OCI-LY7 (cell line): ENCODE measurements around the gene NIPBL. TPM values are rescaled to one million over a fixed set of nuclear protein-coding genes. Genes with fewer than 3 reads are reported as not detected.

Experiments used
- BruUV-seq: library from RNA; stranded (reverse); fragments of 400-500 nt; replicated peaks from 2 replicates; lab custom pipeline; 2021; lab: Mats Ljungman, UMichigan
- CTCF ChIA-PET: fragments of 300-600 bp; sonication (Branson Sonifier 250); formaldehyde crosslinking; loops from one replicate; lab custom pipeline; 2022; ENCODE audit warnings: antibody characterized with exemption; ENCODE audit not compliant: unreplicated experiment; lab: Charles Lee
- POLR2A ChIA-PET: fragments of 300-600 bp; sonication (Branson Sonifier 250); formaldehyde crosslinking; loops from one replicate; lab custom pipeline; 2022; ENCODE audit warnings: antibody characterized with exemption; lab: Charles Lee
- DNase-seq: peaks from one replicate; pipeline ENCODE4 v3.0.0-alpha.2; 2015; ENCODE audit warnings: low spot score
- H2AFZ ChIP-seq: fragments of 200-600 bp; sonication (generic), shearing (Covaris generic); 2 replicates; pipeline ENCODE4 v1.6.1; 2014; ENCODE audit warnings: mild to moderate bottlenecking, antibody characterized with exemption, low read length, moderate library complexity
- H3K27ac ChIP-seq: fragments of 200-600 bp; sonication (generic); 2 replicates; pipeline ENCODE4 v1.5.1; 2014; ENCODE audit warnings: mixed run types, low read depth, mild to moderate bottlenecking, moderate library complexity, low read length, inconsistent platforms; ENCODE audit not compliant: poor library complexity, severe bottlenecking
- H3K36me3 ChIP-seq: fragments of 200-600 bp; sonication (generic); 2 replicates; pipeline ENCODE4 v1.6.1; 2014; ENCODE audit warnings: mild to moderate bottlenecking, antibody characterized with exemption, low read length, moderate library complexity, mixed read lengths; ENCODE audit not compliant: insufficient read depth
- H3K4me1 ChIP-seq: fragments of 200-600 bp; sonication (generic); 2 replicates; pipeline ENCODE4 v1.5.1; 2014; ENCODE audit warnings: mild to moderate bottlenecking, low read length; ENCODE audit not compliant: insufficient read depth, poor library complexity, severe bottlenecking
- H3K4me2 ChIP-seq: fragments of 200-600 bp; sonication (generic); 2 replicates; pipeline ENCODE4 v1.6.1; 2014; ENCODE audit warnings: mild to moderate bottlenecking, low read length
- H3K4me3 ChIP-seq: fragments of 200-600 bp; sonication (generic); 2 replicates; pipeline ENCODE4 v1.5.1; 2014; ENCODE audit warnings: mild to moderate bottlenecking, low read depth, low read length; ENCODE audit not compliant: poor library complexity, severe bottlenecking
- H3K79me2 ChIP-seq: fragments of 200-600 bp; sonication (generic); 2 replicates; pipeline ENCODE4 v1.6.1; 2016; ENCODE audit warnings: low read depth, mild to moderate bottlenecking, low read length, moderate library complexity, mixed read lengths; ENCODE audit not compliant: insufficient read depth
- H3K9me2 ChIP-seq: fragments of 200-600 bp; sonication (generic); 2 replicates; pipeline ENCODE4 v1.6.1; 2016; ENCODE audit warnings: mild to moderate bottlenecking, low read length, mixed read lengths; ENCODE audit not compliant: insufficient read depth
- H3K9me3 ChIP-seq: fragments of 200-600 bp; sonication (generic); 2 replicates; pipeline ENCODE4 v1.6.1; 2014; ENCODE audit warnings: mild to moderate bottlenecking, mixed run types, low read length, mixed read lengths
- H4K20me1 ChIP-seq: fragments of 200-600 bp; sonication (generic); 2 replicates; pipeline ENCODE4 v1.6.1; 2014; ENCODE audit warnings: mild to moderate bottlenecking, antibody characterized with exemption, low read length, moderate library complexity, mixed read lengths; ENCODE audit not compliant: insufficient read depth
- EZH2phosphoT487 ChIP-seq: fragments of 200-600 bp; sonication (generic); IDR thresholded peaks from 2 replicates; pipeline ENCODE4 v1.6.1; 2018; ENCODE audit warnings: low read depth, borderline replicate concordance, mild to moderate bottlenecking, mixed run types, antibody characterized with exemption, low read length, moderate library complexity, mixed read lengths
- intact Hi-C: fragments of 100-400 bp; cut with micrococcal nuclease; formaldehyde crosslinking; loops from one replicate; pipeline ENCODE4 v1.10.0; 2022; ENCODE audit not compliant: unreplicated experiment
- total RNA-seq, 2 experiments: library from RNA; depleted of rRNA in 1 of 2; stranded (reverse); fragments of >200 nt in 1 of 2; shearing (Covaris generic) in 1 of 2; gene quantifications; 2 replicates each; pipeline ENCODE4 v1.2.3, GENCODE V29; 2014 to 2022
- TF ChIP-seq, protein P1 (sequence below): fragments of 200-600 bp; sonication (generic); conservative IDR thresholded peaks from 2 replicates; pipeline ENCODE4 v1.5.1; 2014; ENCODE audit warnings: mild to moderate bottlenecking, antibody characterized with exemption, low read length, moderate library complexity, mixed read lengths

Gene NIPBL
- total RNA-seq, 2 experiments from 2014 or later, result 24.9 to 56.1 TPM

GRCh38 chr5:36902353-36902752 is 25.8 kb downstream of the NIPBL start:
- no peak overlapping the region for H2AFZ ChIP-seq
- no peaks in the 10 kb centered on the region for H3K9me2 ChIP-seq
- H3K4me3 ChIP-seq, result no peak overlapping the region
- H3K4me1 ChIP-seq, result no peaks in the 10 kb centered on the region
- no peak overlapping the region for H3K4me2 ChIP-seq
- DNase-seq, result no peak
- CTCF ChIA-PET, result no interaction called here
- POLR2A ChIA-PET, result interaction anchor here (0.7 kb wide), 2 partner anchors 17 to 49 kb away, joined by 3 to 4 read pairs; no protein-coding TSS in a partner anchor
- TF ChIP-seq, protein P1, sequence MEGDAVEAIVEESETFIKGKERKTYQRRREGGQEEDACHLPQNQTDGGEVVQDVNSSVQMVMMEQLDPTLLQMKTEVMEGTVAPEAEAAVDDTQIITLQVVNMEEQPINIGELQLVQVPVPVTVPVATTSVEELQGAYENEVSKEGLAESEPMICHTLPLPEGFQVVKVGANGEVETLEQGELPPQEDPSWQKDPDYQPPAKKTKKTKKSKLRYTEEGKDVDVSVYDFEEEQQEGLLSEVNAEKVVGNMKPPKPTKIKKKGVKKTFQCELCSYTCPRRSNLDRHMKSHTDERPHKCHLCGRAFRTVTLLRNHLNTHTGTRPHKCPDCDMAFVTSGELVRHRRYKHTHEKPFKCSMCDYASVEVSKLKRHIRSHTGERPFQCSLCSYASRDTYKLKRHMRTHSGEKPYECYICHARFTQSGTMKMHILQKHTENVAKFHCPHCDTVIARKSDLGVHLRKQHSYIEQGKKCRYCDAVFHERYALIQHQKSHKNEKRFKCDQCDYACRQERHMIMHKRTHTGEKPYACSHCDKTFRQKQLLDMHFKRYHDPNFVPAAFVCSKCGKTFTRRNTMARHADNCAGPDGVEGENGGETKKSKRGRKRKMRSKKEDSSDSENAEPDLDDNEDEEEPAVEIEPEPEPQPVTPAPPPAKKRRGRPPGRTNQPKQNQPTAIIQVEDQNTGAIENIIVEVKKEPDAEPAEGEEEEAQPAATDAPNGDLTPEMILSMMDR, result no peak
- no peak for TF ChIP-seq EZH2phosphoT487
- peaks cover 10% of the 10 kb centered on the region; the same call in 1 of the 2 replicates for H3K9me3 ChIP-seq
- H3K79me2 ChIP-seq, result peaks cover 100% of the 10 kb centered on the region
- no TSS peak for BruUV-seq
- H3K36me3 ChIP-seq, result no peaks in the 10 kb centered on the region; the same call in 1 of the 2 replicates
- H3K27ac ChIP-seq, result no peak overlapping the region
- intact Hi-C loops, result no loop called here
- peaks cover 21% of the 10 kb centered on the region; the same call in 1 of the 2 replicates for H4K20me1 ChIP-seq

GRCh38 chr5:36904677-36905076 is 28.1 kb downstream of the NIPBL start:
- H3K4me1 ChIP-seq, result no peaks in the 10 kb centered on the region
- POLR2A ChIA-PET, result no interaction called here
- intact Hi-C loops, result no loop called here

More at GRCh38 chr5:36904677-36905076, 28.1 kb downstream of the NIPBL start:
- TF ChIP-seq EZH2phosphoT487, result no peak
- TF ChIP-seq, protein P1, result no peak
- Histone ChIP-seq H3K4me2 (no peak overlapping the region), H3K9me3 (peaks cover 10% of the 10 kb centered on the region; the same call in 1 of the 2 replicates), H3K36me3 (no peaks in the 10 kb centered on the region; the same call in 1 of the 2 replicates), H2AFZ (no peak overlapping the region), H3K27ac (no peak overlapping the region), H3K9me2 (no peaks in the 10 kb centered on the region), H3K79me2 (peaks cover 100% of the 10 kb centered on the region), H3K4me3 (no peak overlapping the region), H4K20me1 (peaks cover 32% of the 10 kb centered on the region)
- CTCF ChIA-PET, result no interaction called here
- no TSS peak for BruUV-seq
- DNase-seq, result no peak
